ENCODE data around the gene SOHLH1. TPM values are rescaled to one million over a fixed set of nuclear protein-coding genes. Genes with fewer than 3 reads are reported as not detected.
"Not testable (repeated sequence)": the region's sequence is repeated elsewhere in the genome, so short reads cannot be mapped to it uniquely, and the experiment has no call there.

SOHLH1 gene
- total RNA-seq, 2 donors from 2014 or later: not detected

DNA sequence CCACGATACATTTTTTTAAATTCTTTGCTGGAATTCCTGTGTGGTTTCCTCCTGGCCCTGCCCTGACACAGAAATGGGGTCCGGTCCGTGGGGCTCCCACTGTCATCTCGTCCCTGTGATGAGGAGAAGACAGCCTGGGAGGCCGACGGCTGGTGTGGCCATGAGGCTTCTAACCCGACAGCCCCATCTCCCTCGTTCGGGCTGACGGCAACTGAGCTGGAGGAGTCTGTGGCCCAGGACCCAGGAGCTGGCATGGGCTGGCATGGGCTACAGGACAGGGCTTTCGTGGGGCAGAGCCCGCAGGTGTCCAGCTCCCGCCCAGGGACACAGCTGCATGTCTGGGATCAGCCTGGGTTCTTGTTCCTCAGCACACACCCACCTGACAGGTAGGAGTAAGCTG, 22.4 kb downstream of the SOHLH1 start:
- Mint-ChIP-seq H3K9me3 (no peaks in the 10 kb centered on the region), H3K36me3 (no peaks in the 10 kb centered on the region), H3K27ac (no peak overlapping the region)
- DNase-seq (ENCODE audit: low spot score in 2 of 2) (no peak), ATAC-seq (no peak)

DNA sequence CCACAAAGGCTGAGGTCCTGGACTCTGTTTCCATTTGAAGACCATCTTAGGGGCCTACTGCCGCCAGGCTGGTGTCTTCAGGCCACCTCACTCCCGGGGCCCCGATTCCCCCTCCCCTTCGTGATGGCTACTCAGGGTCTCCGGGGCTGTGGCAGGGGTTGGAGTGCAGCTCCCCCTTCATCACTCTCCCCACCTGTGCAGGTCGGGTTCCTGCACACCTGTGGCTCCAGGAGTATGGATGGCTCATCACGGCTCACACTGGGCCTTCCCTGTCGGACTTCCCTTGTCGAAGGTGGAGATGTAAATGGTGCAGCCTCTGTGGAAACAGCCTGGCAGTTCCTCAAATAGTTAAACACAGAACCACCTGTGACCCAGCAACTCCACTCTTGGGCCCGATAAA, 24.3 kb downstream of the SOHLH1 start:
- Mint-ChIP-seq H3K9me3 (no peaks in the 10 kb centered on the region), H3K36me3 (no peaks in the 10 kb centered on the region), H3K27ac (no peak overlapping the region)
- ATAC-seq (no peak), DNase-seq (ENCODE audit: low spot score in 2 of 2) (no peak)

- no peak for ATAC-seq
- no peaks in the 10 kb centered on the region for H3K9me3 Mint-ChIP-seq
Observed at GRCh38 chr9:135673941-135674340, 25.3 kb downstream of the SOHLH1 start.

DNA sequence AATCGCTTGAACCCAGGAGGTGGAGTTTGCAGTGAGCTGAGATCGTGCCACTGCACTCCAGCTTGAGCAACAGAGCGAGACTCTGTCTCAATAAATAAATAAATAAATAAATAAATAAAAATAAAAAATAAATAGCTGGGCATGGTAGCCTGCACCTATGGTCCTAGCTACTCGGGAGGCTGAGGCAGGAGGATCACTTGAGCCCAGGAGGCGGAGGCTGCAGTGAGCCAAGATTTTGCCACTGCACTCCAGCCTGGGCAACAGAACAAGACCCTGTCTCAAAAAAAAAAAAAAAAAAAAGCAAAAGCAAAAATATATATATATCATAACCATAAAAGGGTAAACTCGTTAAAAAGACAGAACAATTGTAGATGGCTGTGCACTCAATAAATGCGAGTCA, 26.5 kb downstream of the SOHLH1 start:
- not testable (repeated sequence) for ATAC-seq, H3K9me3 Mint-ChIP-seq, H3K36me3 Mint-ChIP-seq

More at GRCh38 chr9:135673941-135674340, 25.3 kb downstream of the SOHLH1 start:
- Mint-ChIP-seq H3K36me3 (no peaks in the 10 kb centered on the region), H3K27ac (no peak overlapping the region)
- DNase-seq (ENCODE audit: low spot score in 2 of 2): no peak

DNA sequence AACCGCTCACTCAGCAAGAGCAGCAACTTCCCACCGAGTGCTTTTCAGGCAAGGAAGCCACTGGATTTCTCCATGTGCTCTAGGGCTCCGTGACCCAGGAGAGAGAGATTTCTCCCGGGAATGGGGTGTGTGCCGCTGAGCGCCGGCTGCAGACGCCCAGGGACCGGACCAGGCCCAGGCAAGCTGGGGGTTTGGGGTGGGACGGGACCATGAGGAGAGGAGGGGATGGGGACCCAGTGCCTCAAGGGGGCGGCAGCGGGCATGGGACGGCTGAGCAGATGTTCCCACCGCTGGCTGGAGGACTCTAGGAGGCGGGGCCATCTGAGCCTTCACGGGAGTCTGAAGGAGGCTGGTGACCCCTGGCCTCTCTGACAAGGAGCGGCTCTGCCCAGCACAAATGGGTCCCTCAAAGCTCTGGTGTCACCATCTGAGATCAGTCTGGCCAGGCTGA, 27.7 kb downstream of the SOHLH1 start:
- H3K9me3 Mint-ChIP-seq: no peaks in the 10 kb centered on the region
- DNase-seq (ENCODE audit: low spot score in 2 of 2) (no peak), ATAC-seq (no peak)

More for the DNA sequence above, 26.5 kb downstream of the SOHLH1 start:
- not testable (repeated sequence) for H3K27ac Mint-ChIP-seq; DNase-seq (ENCODE audit: low spot score in 2 of 2)

DNA sequence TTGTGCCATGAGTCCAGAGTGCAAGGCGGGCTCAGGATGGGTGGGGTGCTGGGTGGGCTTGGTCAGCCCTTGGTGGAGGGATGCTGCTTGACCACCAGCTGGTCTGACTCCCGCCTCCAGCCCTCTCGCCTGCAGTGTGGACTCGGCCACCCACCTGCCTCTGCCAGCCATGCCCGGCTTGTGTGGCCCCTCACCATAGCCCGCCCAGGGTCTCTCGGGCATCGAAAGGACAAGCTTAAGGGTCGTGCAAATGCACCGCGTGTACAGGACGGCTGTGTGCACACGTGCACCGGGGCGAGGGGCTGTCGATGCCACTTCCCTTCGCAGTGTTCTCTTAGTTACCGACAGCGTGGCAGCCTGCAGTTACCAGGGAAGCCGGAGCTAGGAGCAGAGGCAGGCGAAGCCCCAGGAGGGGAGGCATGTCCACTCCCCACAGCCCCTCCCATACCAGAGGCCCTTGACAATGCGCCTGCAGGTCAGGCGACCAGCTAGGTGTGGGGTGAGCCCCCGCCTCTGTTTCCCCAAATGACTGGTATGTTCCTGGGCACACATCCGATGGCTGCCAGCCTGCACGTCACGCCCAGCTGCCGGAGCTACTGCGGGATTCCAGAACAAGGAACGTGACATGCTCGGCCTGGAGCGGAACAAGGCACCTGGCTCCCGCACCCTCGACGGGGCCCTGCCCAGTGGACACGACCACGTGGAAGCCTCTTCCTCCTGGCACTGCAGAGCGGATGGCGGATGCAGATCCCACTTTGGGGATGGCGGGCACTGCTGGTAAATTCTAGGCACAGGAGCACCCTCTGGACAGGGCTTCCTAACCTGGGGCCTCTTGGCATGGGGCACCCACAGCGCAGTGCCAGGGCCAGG, 28.3 kb downstream of the SOHLH1 start:
- ATAC-seq: no peak
- no peak overlapping the region for H3K27ac Mint-ChIP-seq
- H3K9me3 Mint-ChIP-seq: no peaks in the 10 kb centered on the region
- DNase-seq (ENCODE audit: low spot score in 2 of 2): peak in 1 of 2 donors; percentile 39
- no peaks in the 10 kb centered on the region for H3K36me3 Mint-ChIP-seq

More for the DNA sequence above, 27.7 kb downstream of the SOHLH1 start:
- no peaks in the 10 kb centered on the region for H3K36me3 Mint-ChIP-seq
- no peak overlapping the region for H3K27ac Mint-ChIP-seq

DNA sequence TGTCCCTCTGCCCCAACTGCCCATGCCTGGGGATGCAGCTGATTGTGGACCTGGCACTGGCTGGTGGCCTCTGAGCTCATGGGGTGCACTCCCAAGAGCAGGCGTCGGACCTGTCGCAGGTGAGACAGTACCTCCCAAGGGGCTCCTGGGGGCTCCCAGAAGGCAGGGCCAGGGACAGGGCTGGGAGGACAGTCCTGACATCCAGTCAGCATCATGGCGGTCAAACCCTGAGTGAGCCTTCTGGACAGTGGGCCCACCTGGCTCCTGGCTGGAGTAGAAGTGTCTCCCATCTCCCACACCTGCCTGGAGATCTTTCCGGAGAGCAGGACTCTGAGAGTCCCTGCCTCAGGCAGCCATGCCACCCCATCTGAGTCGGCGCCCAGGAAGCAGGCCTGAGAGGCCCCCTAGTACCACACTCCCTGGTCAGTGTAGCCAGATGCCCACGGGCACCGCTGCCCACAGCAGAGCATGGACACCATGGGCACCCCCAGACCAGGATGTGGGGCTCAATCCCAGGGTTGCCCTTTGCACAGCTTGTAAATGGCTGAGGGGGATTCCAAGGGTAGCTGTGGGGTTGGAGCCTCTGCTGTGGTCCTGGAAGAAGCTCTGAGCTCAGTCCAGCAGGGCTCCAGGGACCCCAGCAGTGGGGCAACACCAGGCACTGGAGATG, 29.5 kb downstream of the SOHLH1 start:
- DNase-seq (ENCODE audit: low spot score in 2 of 2) (peak in 1 of 2 donors; percentile 18), ATAC-seq (no peak)
- H3K36me3 Mint-ChIP-seq: no peaks in the 10 kb centered on the region
- no peaks in the 10 kb centered on the region for H3K9me3 Mint-ChIP-seq
- no peak overlapping the region for H3K27ac Mint-ChIP-seq

DNA sequence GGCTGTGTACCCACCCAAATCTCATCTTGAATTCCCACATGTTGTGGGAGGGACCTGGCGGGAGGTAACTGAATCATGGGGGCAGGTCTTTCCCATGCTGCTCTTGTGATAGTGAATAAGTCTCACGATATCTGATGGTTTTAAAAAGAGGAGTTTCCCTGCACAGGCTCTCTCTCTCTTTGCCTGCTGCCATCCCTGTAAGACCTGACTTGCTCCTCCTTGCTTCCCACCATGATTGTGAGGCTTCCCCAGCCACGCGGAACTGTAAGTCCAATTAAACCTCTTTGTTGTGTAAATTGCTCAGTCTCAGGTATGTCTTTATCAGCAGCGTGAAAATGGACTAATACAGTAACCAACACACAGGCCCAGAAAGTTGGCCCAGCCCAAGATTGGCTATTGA, 30.3 kb downstream of the SOHLH1 start:
- DNase-seq (ENCODE audit: low spot score in 2 of 2): peak in 1 of 2 donors; percentile 31
- H3K27ac Mint-ChIP-seq, H3K36me3 Mint-ChIP-seq, H3K9me3 Mint-ChIP-seq, ATAC-seq: not testable (repeated sequence)

DNA sequence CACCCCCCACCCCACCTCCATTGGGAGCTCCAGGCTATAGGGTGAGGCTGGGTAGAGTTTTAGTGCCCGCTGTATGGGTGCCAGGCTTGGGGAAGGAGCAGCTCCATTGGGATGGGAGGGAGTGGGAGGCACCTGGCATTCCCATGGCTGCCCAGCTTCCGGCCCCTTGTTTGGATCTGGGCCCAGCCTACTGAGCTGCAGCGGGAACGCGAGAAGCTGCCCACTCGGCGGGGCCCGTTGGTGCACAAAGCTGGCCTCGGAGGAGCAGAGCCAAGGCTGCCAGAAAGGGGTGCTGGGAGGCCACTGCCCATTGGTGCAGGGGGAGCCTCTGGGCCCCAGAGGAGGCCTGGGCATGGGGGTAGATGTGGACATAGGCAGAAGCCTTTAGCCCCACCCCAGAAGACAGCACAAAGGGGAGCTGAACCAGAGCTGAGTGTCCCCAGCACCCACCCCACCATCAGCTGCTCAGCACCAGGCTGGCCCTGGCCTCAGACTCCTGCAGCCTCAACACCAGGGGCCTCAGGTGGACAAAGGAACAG, 31.7 kb downstream of the SOHLH1 start:
- no peak for ATAC-seq
- DNase-seq (ENCODE audit: low spot score in 2 of 2): peak in 1 of 2 donors; percentile 48
- no peak overlapping the region for H3K27ac Mint-ChIP-seq

DNA sequence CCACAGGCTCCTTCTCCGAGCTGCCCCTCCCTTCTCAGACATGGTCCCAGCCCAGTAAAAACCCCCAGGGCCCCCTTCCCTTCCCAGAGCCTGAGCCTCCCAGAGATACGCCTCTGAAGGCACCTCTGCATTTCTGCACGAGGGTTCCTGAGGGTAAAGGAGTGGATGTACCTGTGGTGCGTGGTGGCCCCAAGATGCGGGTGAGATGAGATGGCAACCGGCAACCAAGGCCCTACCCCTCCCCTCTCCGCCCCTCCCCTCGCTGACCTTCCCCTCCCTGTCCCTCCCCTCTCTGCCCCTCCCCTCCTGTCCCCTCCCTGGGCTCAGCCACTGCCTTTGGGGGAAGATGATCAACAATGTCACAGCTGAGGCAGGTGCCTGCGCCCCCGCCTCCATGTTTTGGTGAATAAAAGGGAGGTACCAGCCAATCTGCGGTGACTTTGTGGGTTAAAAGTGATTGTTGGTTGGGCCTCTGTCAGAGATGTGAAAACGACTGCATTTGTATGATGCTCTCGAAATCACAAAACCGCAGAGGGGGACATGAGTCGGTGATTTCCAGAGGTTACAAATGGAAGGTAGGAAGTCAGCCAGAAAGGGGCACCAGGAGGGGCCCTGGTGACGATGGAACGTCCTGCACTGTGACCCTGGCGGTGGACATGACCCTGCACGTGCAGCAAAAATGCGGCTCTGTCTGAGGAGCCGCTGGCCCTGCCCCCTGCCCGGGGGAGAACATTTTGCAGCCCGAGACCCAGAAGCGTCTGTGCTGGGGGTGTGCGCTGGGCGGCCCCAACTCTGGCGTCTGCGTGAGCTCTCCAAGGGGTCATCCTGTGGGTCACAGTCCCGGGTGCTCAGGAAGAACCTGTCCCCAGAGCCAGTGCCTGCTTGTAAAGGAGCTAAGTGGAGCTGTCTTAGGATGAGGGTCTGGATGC, 32.5 kb downstream of the SOHLH1 start:
- peak in 1 of 2 donors; percentile 41 for DNase-seq (ENCODE audit: low spot score in 2 of 2)
- ATAC-seq: no peak
- Mint-ChIP-seq H3K36me3 (no peaks in the 10 kb centered on the region), H3K9me3 (no peaks in the 10 kb centered on the region), H3K27ac (peak overlapping the region in 1 of 2 donors; percentile 76)

More for the DNA sequence above, 31.7 kb downstream of the SOHLH1 start:
- no peaks in the 10 kb centered on the region for H3K9me3 Mint-ChIP-seq
- H3K36me3 Mint-ChIP-seq: no peaks in the 10 kb centered on the region

DNA sequence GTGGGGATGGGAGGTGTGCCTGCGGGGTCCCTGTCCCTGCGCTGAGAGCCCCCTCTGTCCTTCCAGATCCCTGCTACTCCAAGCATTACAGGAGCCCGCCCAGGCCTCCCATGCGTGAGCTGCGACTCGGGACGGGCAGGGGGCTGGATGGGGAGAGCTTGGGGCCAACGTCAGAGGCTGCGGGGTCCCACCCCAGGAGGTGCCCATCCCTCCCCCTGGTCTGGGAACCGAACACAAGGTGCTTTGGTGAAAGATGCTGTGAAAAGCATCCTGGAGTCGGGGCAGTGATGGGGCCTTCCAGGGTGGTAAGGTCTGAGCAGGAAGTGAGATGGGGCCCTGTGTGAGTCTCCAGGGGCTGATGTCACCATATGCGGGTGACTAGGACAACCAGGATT, 33.5 kb downstream of the SOHLH1 start:
- Mint-ChIP-seq H3K36me3 (no peaks in the 10 kb centered on the region), H3K27ac (no peak overlapping the region), H3K9me3 (no peaks in the 10 kb centered on the region)
- peak in 1 of 2 donors; percentile 34 for DNase-seq (ENCODE audit: low spot score in 2 of 2)
- no peak for ATAC-seq

GRCh38 chr9:135664801-135665794, 34.2 kb downstream of the SOHLH1 start:
- H3K9me3 Mint-ChIP-seq: no peaks in the 10 kb centered on the region
- no peaks in the 10 kb centered on the region for H3K36me3 Mint-ChIP-seq
- H3K27ac Mint-ChIP-seq: no peak overlapping the region
- DNase-seq (ENCODE audit: low spot score in 2 of 2) (peak in 1 of 2 donors; percentile 34), ATAC-seq (no peak)

DNA sequence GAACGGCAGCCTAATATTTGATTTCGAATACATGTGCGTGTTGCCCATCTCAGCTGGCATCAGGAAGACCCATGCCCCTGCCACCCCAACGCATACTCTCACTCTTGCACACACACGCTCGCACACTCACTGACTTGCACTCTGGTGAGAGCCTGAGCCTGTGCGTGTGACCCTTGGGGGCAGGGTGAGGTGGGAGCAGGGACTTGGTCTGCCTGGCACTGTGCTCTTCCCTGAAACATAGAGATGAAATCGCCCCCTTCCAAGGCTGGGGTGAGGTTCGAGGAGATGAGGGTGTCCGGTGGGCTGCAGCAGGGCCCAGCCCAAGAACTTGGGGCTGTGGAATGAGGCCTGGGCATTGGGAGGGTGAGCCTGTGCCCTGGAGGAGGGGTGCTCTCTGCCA, 35.0 kb downstream of the SOHLH1 start:
- H3K27ac Mint-ChIP-seq: no peak overlapping the region
- H3K9me3 Mint-ChIP-seq: no peaks in the 10 kb centered on the region
- H3K36me3 Mint-ChIP-seq: no peaks in the 10 kb centered on the region
- DNase-seq (ENCODE audit: low spot score in 2 of 2) (no peak), ATAC-seq (no peak)

GRCh38 chr9:135663857-135664256, 35.4 kb downstream of the SOHLH1 start:
- Mint-ChIP-seq H3K36me3 (no peaks in the 10 kb centered on the region), H3K27ac (no peak overlapping the region), H3K9me3 (no peaks in the 10 kb centered on the region)
- ATAC-seq (no peak), DNase-seq (ENCODE audit: low spot score in 2 of 2) (no peak)

DNA sequence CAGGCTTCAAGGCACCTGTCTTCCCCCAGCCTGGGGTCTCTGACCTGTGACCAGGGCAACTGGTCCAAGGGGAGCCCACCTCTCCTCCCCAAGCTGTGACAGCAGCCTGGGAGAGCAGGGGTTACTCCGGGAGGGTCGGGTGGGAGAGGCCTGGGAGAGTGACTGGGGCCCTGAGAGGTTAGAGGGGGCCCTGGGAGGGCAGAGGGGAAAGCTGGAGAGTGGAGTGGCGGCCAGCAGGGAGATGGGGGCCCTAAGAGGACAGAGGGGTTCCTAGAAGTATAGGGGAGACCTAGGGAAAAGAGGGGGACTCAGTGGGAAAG, 35.9 kb downstream of the SOHLH1 start:
- H3K9me3 Mint-ChIP-seq: no peaks in the 10 kb centered on the region

More for the DNA sequence above, 35.9 kb downstream of the SOHLH1 start:
- ATAC-seq (no peak), DNase-seq (ENCODE audit: low spot score in 2 of 2) (no peak)
- H3K36me3 Mint-ChIP-seq: no peaks in the 10 kb centered on the region
- H3K27ac Mint-ChIP-seq: no peak overlapping the region

Data from activated naive CD4-positive, alpha-beta T cell treated with anti-CD3 and anti-CD28 coated beads, Interleukin-2, amount 50 U/mL, for 72 hours (primary cell).